Mucosa of descending colon (tissue), 3 donors: ENCODE results near the gene KRT82. TPM values are rescaled to one million over a fixed set of nuclear protein-coding genes. Genes with fewer than 3 reads are reported as not detected.

Experiments
- ATAC-seq: fragments of 200-7000 bp; cut with Tn5 transposase; one replicate; pipeline ENCODE4 v1.9.1; 2020; ENCODE audit warnings: mild to moderate bottlenecking, moderate library complexity
- DNase-seq, 3 donors: peaks; one replicate each; pipeline ENCODE4 v3.0.0-alpha.2; 2020
- H3K36me3 ChIP-seq: fragments of 200-600 bp; one replicate; pipeline ENCODE4 v1.8.0; 2021; ENCODE audit warnings: low read depth, mild to moderate bottlenecking
- H3K4me1 ChIP-seq: fragments of 200-600 bp; one replicate; pipeline ENCODE4 v1.8.0; 2021; ENCODE audit warnings: low read depth, mild to moderate bottlenecking
- H3K4me3 ChIP-seq: fragments of 200-600 bp; one replicate; pipeline ENCODE4 v1.8.0; 2021; ENCODE audit warnings: mild to moderate bottlenecking
- H3K9me3 ChIP-seq: fragments of 200-600 bp; one replicate; pipeline ENCODE4 v1.8.0; 2021; ENCODE audit warnings: mild to moderate bottlenecking
- intact Hi-C, 2 donors: fragments of 100-400 bp; cut with DNase I in 1 of 2; cut with micrococcal nuclease in 1 of 2; formaldehyde crosslinking; loops; one replicate each; pipeline versions ENCODE4 v1.11.0 to v1.11.1; 2022; cut with DNase I, micrococcal nuclease
- total RNA-seq, 3 donors: library from RNA; stranded (reverse); fragmentation: NEBNext Ultra II Directional in 2 of 3; extraction: Animal tissue kit (Norgen Biotek cat#: 25700) in 2 of 3; gene quantifications; one replicate each; pipeline versions ENCODE4 v1.2.1 to v1.2.4, GENCODE V29; 2021 to 2023
- TF ChIP-seq, protein P1 (sequence below): fragments of 200-600 bp; IDR thresholded peaks from one replicate; pipeline ENCODE4 v1.8.0; 2022; ENCODE audit warnings: antibody characterized with exemption, mild to moderate bottlenecking
- donor health status: DM: no; HTN: no; CAD: no; lungs with moderate emphysema.
- donor health status: DM: no; HTN: no; CAD: no.
- donor health status: DM: no; HTN: yes; CAD: no.

The KRT82 gene
- total RNA-seq, 3 donors from 2014 or later: not detected

DNA sequence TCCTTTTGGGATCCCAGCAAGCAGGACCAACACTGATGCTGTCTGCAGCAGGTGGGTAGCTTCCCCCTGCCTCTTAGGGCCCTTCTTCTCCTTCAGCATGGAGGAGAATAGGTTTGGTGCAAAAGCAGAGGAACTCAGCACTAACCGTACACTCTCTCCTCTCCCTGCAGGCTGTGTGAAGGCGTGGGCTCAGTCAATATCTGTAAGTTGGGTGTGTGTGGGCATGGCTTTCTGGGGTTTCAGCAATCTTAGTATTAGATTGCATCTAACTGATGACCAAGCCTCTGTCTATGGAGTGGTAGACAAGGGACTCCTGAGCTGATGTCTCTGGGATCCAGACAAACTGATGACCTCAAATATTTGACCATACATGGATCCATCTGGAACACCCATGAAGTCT is 53.2 kb downstream of the KRT82 start:
- Histone ChIP-seq H3K4me3 (no peak overlapping the region), H3K9me3 (no peaks in the 10 kb centered on the region), H3K4me1 (no peaks in the 10 kb centered on the region), H3K36me3 (no peaks in the 10 kb centered on the region)
- intact Hi-C loops: no loop called here
- no peak for ATAC-seq
- DNase-seq: no peak
- TF ChIP-seq, protein P1, sequence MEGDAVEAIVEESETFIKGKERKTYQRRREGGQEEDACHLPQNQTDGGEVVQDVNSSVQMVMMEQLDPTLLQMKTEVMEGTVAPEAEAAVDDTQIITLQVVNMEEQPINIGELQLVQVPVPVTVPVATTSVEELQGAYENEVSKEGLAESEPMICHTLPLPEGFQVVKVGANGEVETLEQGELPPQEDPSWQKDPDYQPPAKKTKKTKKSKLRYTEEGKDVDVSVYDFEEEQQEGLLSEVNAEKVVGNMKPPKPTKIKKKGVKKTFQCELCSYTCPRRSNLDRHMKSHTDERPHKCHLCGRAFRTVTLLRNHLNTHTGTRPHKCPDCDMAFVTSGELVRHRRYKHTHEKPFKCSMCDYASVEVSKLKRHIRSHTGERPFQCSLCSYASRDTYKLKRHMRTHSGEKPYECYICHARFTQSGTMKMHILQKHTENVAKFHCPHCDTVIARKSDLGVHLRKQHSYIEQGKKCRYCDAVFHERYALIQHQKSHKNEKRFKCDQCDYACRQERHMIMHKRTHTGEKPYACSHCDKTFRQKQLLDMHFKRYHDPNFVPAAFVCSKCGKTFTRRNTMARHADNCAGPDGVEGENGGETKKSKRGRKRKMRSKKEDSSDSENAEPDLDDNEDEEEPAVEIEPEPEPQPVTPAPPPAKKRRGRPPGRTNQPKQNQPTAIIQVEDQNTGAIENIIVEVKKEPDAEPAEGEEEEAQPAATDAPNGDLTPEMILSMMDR: no peak

- intact Hi-C loops: no loop called here
- TF ChIP-seq, protein P1: no peak
- no peaks in the 10 kb centered on the region for H3K4me1 ChIP-seq
- ATAC-seq (peak; percentile 24), DNase-seq (no peak)
- no peaks in the 10 kb centered on the region for H3K9me3 ChIP-seq
- H3K36me3 ChIP-seq: no peaks in the 10 kb centered on the region
- H3K4me3 ChIP-seq: no peak overlapping the region
Measured at GRCh38 chr12:52351196-52352059, 54.7 kb downstream of the KRT82 start.

DNA sequence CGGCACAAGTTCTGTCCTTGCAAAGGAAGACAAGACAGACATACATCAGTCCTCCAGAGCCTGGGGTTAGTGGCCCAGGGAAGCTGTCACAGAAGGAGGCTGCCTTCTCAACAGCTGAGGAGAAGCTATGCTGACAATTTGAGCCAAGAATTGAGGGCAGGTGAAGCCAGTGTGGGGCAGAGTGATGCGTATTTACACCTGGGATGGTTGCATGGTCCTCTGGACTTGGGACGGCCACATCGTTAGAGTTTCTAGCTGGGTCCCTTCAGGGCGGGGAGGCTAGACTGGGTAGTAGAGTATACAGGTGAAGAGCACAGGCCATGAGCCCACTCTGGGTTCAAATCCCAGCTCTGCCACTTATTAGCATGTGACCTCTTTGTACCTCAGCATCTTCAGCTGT is 55.3 kb downstream of the KRT82 start:
- no peak overlapping the region for H3K4me3 ChIP-seq
- DNase-seq: no peak
- TF ChIP-seq, protein P1: no peak
- no peaks in the 10 kb centered on the region for H3K4me1 ChIP-seq
- H3K36me3 ChIP-seq: no peaks in the 10 kb centered on the region
- intact Hi-C loops: no loop called here
- no peaks in the 10 kb centered on the region for H3K9me3 ChIP-seq
- no peak for ATAC-seq

DNA sequence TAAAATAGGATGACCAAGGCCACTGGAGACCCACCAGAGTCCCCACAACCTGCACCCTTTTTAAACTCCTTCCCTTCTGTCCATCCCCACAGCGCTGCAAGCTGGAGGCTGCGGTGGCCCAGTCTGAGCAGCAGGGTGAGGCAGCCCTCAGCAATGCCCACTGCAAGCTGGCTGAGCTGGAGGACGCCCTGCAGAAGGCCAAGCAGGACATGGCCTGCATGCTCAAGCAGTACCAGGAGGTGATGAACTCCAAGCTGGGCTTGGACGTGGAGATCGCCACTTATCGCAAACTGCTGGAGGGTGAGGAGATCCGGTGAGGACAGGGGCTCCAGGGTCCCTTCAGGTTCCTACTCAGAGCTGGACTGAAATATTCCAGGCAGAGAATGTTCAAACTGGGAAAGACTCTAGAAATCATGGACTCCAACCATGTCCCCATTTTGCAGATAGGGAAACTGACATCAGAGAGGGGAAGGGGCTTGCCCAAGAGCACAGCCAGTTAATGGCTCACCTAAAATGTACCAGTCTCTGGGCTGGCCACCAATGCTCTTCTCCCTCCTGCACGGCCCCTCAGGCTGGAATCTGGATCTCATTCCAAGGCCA is 56.0 kb downstream of the KRT82 start:
- no peaks in the 10 kb centered on the region for H3K9me3 ChIP-seq
- no peaks in the 10 kb centered on the region for H3K36me3 ChIP-seq
- intact Hi-C loops: no loop called here
- no peak overlapping the region for H3K4me3 ChIP-seq
- TF ChIP-seq, protein P1: no peak
- no peaks in the 10 kb centered on the region for H3K4me1 ChIP-seq
- DNase-seq: no peak
- ATAC-seq: no peak

GRCh38 chr12:52349196-52349595 is 56.9 kb downstream of the KRT82 start:
- no peaks in the 10 kb centered on the region for H3K4me1 ChIP-seq
- no peaks in the 10 kb centered on the region for H3K36me3 ChIP-seq
- TF ChIP-seq, protein P1: no peak
- intact Hi-C loops: no loop called here
- H3K9me3 ChIP-seq: no peaks in the 10 kb centered on the region
- H3K4me3 ChIP-seq: no peak overlapping the region
- ATAC-seq (no peak), DNase-seq (no peak)
